Measurements from ENCODE around the gene ST6GALNAC2.

- TF ChIP-seq HDAC6 (IDR thresholded peaks at IDR 0.05; ENCODE audit: unreplicated experiment) = no peak
- no peak for TF ChIP-seq SMC3 (IDR thresholded peaks at IDR 0.05; ENCODE audit: borderline replicate concordance, low read length)
- no peak for TF ChIP-seq RFX5 (IDR thresholded peaks at IDR 0.05; ENCODE audit: low read depth, low read length)
- no peak for TF ChIP-seq TARDBP (IDR thresholded peaks at IDR 0.05; ENCODE audit: borderline replicate concordance)
- no peak for TF ChIP-seq BACH1 (IDR thresholded peaks at IDR 0.05; ENCODE audit: borderline replicate concordance)
- TF ChIP-seq POLR2AphosphoS5 (IDR thresholded peaks at IDR 0.05; ENCODE audit: low read length) = no peak
- TF ChIP-seq EP300 (IDR thresholded peaks at IDR 0.05; ENCODE audit: borderline replicate concordance in 1 of 2, control insufficient read depth in 1 of 2, low read depth in 2 of 2, low read length in 2 of 2) = no peak
- no peak for TF ChIP-seq E2F4 (IDR thresholded peaks at IDR 0.05; ENCODE audit: low read depth, low read length)
- TF ChIP-seq YY1 (IDR thresholded peaks at IDR 0.05; ENCODE audit: low read depth, low read length) = no peak
- no peak for TF ChIP-seq TAF1 (IDR thresholded peaks at IDR 0.05; ENCODE audit: borderline replicate concordance, low read depth, low read length)
Observed at GRCh38 chr17:76537288-76537577, 48.4 kb downstream of the ST6GALNAC2 start.

All from GM12878 (cell line).